Measurements from ENCODE around the gene DECR2. TPM values are rescaled to one million over a fixed set of nuclear protein-coding genes. Genes with fewer than 3 reads are reported as not detected.

The DECR2 gene
- total RNA-seq, 1 donor from 2014 or later = 7.1 TPM

DNA sequence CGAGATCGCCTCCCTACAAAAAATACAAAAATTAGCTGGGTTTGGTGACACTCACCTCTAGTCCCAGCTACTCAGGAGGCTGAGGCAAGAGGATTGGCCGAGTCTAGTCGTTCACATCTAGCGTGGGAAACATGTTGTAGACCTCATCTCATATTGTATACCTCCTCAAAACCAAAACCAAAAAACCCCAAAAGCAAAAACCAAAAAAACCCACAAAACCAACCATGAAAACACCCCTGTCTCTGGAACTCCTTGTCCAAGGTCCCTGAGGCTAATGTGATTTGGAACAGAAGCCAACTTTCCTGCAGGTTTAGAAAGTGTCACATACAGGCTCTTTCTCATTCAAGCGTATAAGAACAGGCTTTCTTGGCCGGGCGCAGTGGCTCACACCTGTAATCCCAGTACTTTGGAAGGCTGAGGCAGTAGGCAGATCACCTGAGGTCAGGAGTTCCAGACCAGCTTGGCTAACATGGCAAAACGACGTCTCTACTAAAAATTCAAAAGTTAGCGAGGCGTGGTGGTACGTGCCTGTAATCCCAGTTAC, 52.8 kb downstream of the DECR2 start:
- Histone ChIP-seq H3F3A (ENCODE audit: low read depth) (peaks cover 12% of the 10 kb centered on the region), H3K27me3 (no peaks in the 10 kb centered on the region), H3K9me3 (ENCODE audit: low read depth) (no peaks in the 10 kb centered on the region), H3K36me3 (no peaks in the 10 kb centered on the region), H3K9ac (no peak overlapping the region), H3K4me3 (no peak overlapping the region), H4K20me1 (ENCODE audit: low read depth) (peaks cover 73% of the 10 kb centered on the region), H3K4me2 (no peak overlapping the region), H3K27ac (no peak overlapping the region), H2AFZ (replicated peaks) (no peak overlapping the region), H3K79me2 (ENCODE audit: low read depth) (peaks cover 50% of the 10 kb centered on the region), H3K4me1 (peaks cover 10% of the 10 kb centered on the region)
- Mint-ChIP-seq H3K36me3 (peaks cover 2% of the 10 kb centered on the region), H3K4me3 (no peak overlapping the region), H3K9me3 (no peaks in the 10 kb centered on the region), H3K4me1 (peaks cover 19% of the 10 kb centered on the region), H3K27me3 (ENCODE audit: insufficient read depth, low read depth) (peaks cover 6% of the 10 kb centered on the region), H3K27ac (no peak overlapping the region)
- TF ChIP-seq EZH2phosphoT487 (IDR thresholded peaks at IDR 0.05) (no peak), CTCF (IDR thresholded peaks at IDR 0.05) (no peak), EZH2 (IDR thresholded peaks at IDR 0.05) (no peak)
- DNase-seq (ENCODE audit: low spot score) = no peak

- no peak overlapping the region for H3K4me2 ChIP-seq
- Mint-ChIP-seq H3K9me3 (no peaks in the 10 kb centered on the region), H3K4me1 (peaks cover 19% of the 10 kb centered on the region), H3K27ac (no peak overlapping the region), H3K36me3 (peaks cover 2% of the 10 kb centered on the region), H3K4me3 (no peak overlapping the region), H3K27me3 (ENCODE audit: insufficient read depth, low read depth) (peaks cover 5% of the 10 kb centered on the region)
- H3K27ac ChIP-seq = no peak overlapping the region
- peaks cover 12% of the 10 kb centered on the region for H3F3A ChIP-seq (ENCODE audit: low read depth)
- H3K4me3 ChIP-seq = no peak overlapping the region
- no peak overlapping the region for H3K9ac ChIP-seq
- peaks cover 50% of the 10 kb centered on the region for H3K79me2 ChIP-seq (ENCODE audit: low read depth)
- peaks cover 10% of the 10 kb centered on the region for H3K4me1 ChIP-seq
- H2AFZ ChIP-seq (replicated peaks) = no peak overlapping the region
- no peak for DNase-seq (ENCODE audit: low spot score)
- no peaks in the 10 kb centered on the region for H3K27me3 ChIP-seq
- H3K36me3 ChIP-seq = no peaks in the 10 kb centered on the region
- peaks cover 80% of the 10 kb centered on the region for H4K20me1 ChIP-seq (ENCODE audit: low read depth)
- H3K9me3 ChIP-seq (ENCODE audit: low read depth) = no peaks in the 10 kb centered on the region
- TF ChIP-seq EZH2phosphoT487 (IDR thresholded peaks at IDR 0.05) = no peak
- TF ChIP-seq CTCF (IDR thresholded peaks at IDR 0.05) = no peak
- TF ChIP-seq EZH2 (IDR thresholded peaks at IDR 0.05) = no peak
Measured at GRCh38 chr16:455453-455852, 53.8 kb downstream of the DECR2 start.

GRCh38 chr16:456891-457483, 55.3 kb downstream of the DECR2 start:
- peaks cover 45% of the 10 kb centered on the region for H3K79me2 ChIP-seq (ENCODE audit: low read depth)
- H3K4me3 ChIP-seq = no peak overlapping the region
- H3K36me3 ChIP-seq = no peaks in the 10 kb centered on the region
- Mint-ChIP-seq H3K27me3 (ENCODE audit: insufficient read depth, low read depth) (peaks cover 4% of the 10 kb centered on the region), H3K9me3 (no peaks in the 10 kb centered on the region), H3K36me3 (peaks cover 6% of the 10 kb centered on the region), H3K4me1 (peaks cover 16% of the 10 kb centered on the region), H3K27ac (peak overlapping the region; percentile 35), H3K4me3 (no peak overlapping the region)
- DNase-seq (ENCODE audit: low spot score) = no peak
- no peak overlapping the region for H3K4me2 ChIP-seq
- H3K9me3 ChIP-seq (ENCODE audit: low read depth) = no peaks in the 10 kb centered on the region
- H2AFZ ChIP-seq (replicated peaks) = no peak overlapping the region
- H3K4me1 ChIP-seq = peaks cover 14% of the 10 kb centered on the region
- TF ChIP-seq EZH2phosphoT487 (IDR thresholded peaks at IDR 0.05) (no peak), EZH2 (IDR thresholded peaks at IDR 0.05) (no peak), CTCF (IDR thresholded peaks at IDR 0.05) (no peak)
- peaks cover 12% of the 10 kb centered on the region for H3F3A ChIP-seq (ENCODE audit: low read depth)
- peak overlapping the region; percentile 4 for H3K27ac ChIP-seq
- no peaks in the 10 kb centered on the region for H3K27me3 ChIP-seq
- H4K20me1 ChIP-seq (ENCODE audit: low read depth) = peaks cover 79% of the 10 kb centered on the region
- H3K9ac ChIP-seq = no peak overlapping the region
